ENCODE data around the gene RFTN1.

DNA sequence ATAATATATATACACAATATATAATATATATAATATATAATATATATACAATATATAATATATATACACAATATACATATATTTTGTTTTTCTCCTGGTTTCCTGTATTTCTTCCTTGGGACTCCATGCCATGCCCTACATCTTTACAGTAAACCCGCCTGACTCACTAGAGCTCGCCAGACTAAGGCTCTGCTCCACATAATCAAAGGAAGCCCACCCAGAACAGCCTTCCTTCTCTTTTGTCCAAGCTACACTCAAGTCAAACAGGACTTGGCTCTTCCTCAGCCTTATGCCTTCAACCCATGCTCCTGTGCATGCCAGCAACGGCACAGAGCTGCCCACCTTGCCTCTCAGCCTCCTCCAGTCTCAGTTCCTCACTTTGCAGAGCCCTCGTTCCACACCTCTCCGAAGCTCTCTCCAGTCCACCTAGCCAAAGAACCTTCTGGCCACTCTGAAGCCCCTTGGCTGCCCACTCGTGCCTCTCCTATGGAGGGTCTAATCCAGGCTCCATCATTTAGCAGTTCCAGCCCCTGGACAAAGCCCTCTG lies 109.1 kb downstream of the RFTN1 start:
- TF ChIP-seq, protein P1, sequence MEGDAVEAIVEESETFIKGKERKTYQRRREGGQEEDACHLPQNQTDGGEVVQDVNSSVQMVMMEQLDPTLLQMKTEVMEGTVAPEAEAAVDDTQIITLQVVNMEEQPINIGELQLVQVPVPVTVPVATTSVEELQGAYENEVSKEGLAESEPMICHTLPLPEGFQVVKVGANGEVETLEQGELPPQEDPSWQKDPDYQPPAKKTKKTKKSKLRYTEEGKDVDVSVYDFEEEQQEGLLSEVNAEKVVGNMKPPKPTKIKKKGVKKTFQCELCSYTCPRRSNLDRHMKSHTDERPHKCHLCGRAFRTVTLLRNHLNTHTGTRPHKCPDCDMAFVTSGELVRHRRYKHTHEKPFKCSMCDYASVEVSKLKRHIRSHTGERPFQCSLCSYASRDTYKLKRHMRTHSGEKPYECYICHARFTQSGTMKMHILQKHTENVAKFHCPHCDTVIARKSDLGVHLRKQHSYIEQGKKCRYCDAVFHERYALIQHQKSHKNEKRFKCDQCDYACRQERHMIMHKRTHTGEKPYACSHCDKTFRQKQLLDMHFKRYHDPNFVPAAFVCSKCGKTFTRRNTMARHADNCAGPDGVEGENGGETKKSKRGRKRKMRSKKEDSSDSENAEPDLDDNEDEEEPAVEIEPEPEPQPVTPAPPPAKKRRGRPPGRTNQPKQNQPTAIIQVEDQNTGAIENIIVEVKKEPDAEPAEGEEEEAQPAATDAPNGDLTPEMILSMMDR (IDR thresholded peaks at IDR 0.05): no peak
- TF ChIP-seq POLR2A (IDR thresholded peaks at IDR 0.05) (no peak), EP300 (IDR thresholded peaks at IDR 0.05) (no peak), POLR2AphosphoS5 (IDR thresholded peaks at IDR 0.05) (no peak)

Measured in sigmoid colon (tissue), 4 donors.